ENCODE results near the gene CHADL. TPM values are rescaled to one million over a fixed set of nuclear protein-coding genes. Genes with fewer than 3 reads are reported as not detected.

The CHADL gene
- total and polyA plus RNA-seq, 9 of the 15 experiments (the other 6 are each of a cell fraction or from before 2014, with no cell fraction given), result not detected

GRCh38 chr22:41215409-41215808 lies 25.3 kb downstream of the CHADL start:
- no peaks in the 10 kb centered on the region for H3K79me2 ChIP-seq (ENCODE audit: control insufficient read depth, insufficient read depth, low read length)
- ATAC-seq, result no peak
- no peak overlapping the region for H3K27ac ChIP-seq (ENCODE audit: extremely low read depth, low read depth, low read length)
- CTCF ChIA-PET (ENCODE audit: low intra/inter-chr PET ratio), result no interaction called here
- no peak overlapping the region for H2AFZ ChIP-seq (ENCODE audit: low read depth, low read length)
- WGBS (ENCODE audit: insufficient coverage, low coverage, missing lambda C conversion rate), result 98% methylated on average over 6 of the region's 10 CpGs
- no peak for DNase-seq (ENCODE audit: extremely low read depth in 1 of 4, low spot score in 3 of 4)
- no peak for TF ChIP-seq PYGO2 (tag; IDR thresholded peaks at IDR 0.05)
- no peak for TF ChIP-seq FOXJ2 (tag; IDR thresholded peaks at IDR 0.05)
- TF ChIP-seq KHSRP (IDR thresholded peaks at IDR 0.05), result no peak
- no peak for TF ChIP-seq SUPT5H (IDR thresholded peaks at IDR 0.05)
- TF ChIP-seq PCBP2 (IDR thresholded peaks at IDR 0.05; ENCODE audit: low read depth, low read length, poor library complexity, severe bottlenecking), result no peak
- TF ChIP-seq NR2F6 (CRISPR knock-in tag; IDR thresholded peaks at IDR 0.05), result no peak
- peak; percentile 98 for TF ChIP-seq ZNF445 (CRISPR knock-in tag; IDR thresholded peaks at IDR 0.05; ENCODE audit: low read depth)
- peak; percentile 69 for TF ChIP-seq ZNF280A (IDR thresholded peaks at IDR 0.05; ENCODE audit: low read depth, partially characterized antibody)
- TF ChIP-seq CREB5 (CRISPR knock-in tag; IDR thresholded peaks at IDR 0.05), result no peak
- TF ChIP-seq ZBTB11 (CRISPR knock-in tag; IDR thresholded peaks at IDR 0.05), result no peak
- no peak for TF ChIP-seq SIN3B (IDR thresholded peaks at IDR 0.05; ENCODE audit: low read depth)
- TF ChIP-seq TRIM28 (IDR thresholded peaks at IDR 0.05), result peak; percentile 82; the same call in 1 of the 2 replicates
- FAIRE-seq, result no peak
- H4K20me1 ChIP-seq (replicated peaks; ENCODE audit: control insufficient read depth, insufficient read depth, low read length), result no peaks in the 10 kb centered on the region
- no peak overlapping the region for H3K9ac ChIP-seq (ENCODE audit: insufficient read depth in 1 of 2, low read depth in 2 of 2, low read length in 2 of 2)
- H3K4me3 ChIP-seq, result no peak overlapping the region
- no TSS peak for BruUV-seq (replicated peaks)
- no peaks in the 10 kb centered on the region for H3K27me3 ChIP-seq (ENCODE audit: control insufficient read depth in 2 of 2, insufficient read depth in 2 of 2, low read length in 2 of 2)
- H3K36me3 ChIP-seq (ENCODE audit: control insufficient read depth, insufficient read depth, low read length), result peaks cover 48% of the 10 kb centered on the region; the same call in 2 of the 3 replicates
- intact Hi-C loops (cut with micrococcal nuclease), result no loop called here
- peaks cover 3% of the 10 kb centered on the region; the same call in 1 of the 2 replicates for H3K9me3 ChIP-seq (replicated peaks; ENCODE audit: control insufficient read depth, insufficient read depth, low read depth, low read length)
- H3K4me2 ChIP-seq (ENCODE audit: insufficient read depth, low read length), result no peak overlapping the region
- peaks cover 2 to 9% of the 10 kb centered on the region in 2 experiments; a peak in 2 of 5 replicates for H3K4me1 ChIP-seq (replicated peaks in 1 of 2; ENCODE audit: control insufficient read depth in 2 of 2, insufficient read depth in 2 of 2, low read length in 2 of 2)
- POLR2A ChIA-PET, result no interaction called here
- in situ Hi-C loops (cut with MboI), result no loop called here
- H3K9me1 ChIP-seq (ENCODE audit: control insufficient read depth, insufficient read depth, low read length), result peaks cover 3% of the 10 kb centered on the region
